ENCODE results near the gene CHCHD10.

CHCHD10 gene

DNA sequence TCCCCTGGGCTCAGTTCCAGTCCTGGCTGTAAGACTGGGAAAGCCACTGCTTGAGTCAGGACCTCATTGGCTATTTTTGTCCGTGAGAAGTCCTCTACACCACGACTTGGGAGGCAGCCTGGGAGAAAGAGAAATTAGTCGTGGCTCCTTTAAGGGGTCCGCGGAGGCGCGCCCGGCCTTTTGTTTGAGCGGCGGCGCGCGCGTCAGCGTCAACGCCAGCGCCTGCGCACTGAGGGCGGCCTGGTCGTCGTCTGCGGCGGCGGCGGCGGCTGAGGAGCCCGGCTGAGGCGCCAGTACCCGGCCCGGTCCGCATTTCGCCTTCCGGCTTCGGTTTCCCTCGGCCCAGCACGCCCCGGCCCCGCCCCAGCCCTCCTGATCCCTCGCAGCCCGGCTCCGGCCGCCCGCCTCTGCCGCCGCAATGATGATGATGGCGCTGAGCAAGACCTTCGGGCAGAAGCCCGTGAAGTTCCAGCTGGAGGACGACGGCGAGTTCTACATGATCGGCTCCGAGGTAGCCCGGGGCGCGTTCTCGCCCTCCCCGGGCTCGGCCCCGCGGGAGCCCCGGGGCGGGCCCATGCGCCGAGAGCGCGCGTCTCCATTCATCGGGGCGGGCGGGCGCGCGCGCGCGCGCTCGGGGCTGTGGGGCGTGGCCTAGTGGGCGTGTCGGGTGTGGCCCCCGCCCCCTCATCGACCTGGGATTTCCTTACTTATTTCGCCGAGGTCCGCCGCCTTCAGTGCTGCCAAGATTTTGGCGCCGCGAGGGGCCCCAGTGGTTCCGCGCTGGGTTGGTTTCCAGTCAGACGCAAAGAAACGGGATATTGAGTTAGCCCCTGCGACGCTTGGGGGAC, 19.2 kb upstream of the CHCHD10 start, which contains the start of gene SMARCB1:
TSS of gene SMARCB1 (plus strand) at position 215 of the 848 bp plus-strand sequence. CDS start at position 419, 204 bp downstream.
- DNase-seq: peak; percentile 94

GRCh38 chr22:23786261-23786710, 18.5 kb upstream of the CHCHD10 start:
- no peak for DNase-seq

- DNase-seq: no peak
Observed at GRCh38 chr22:23784215-23784732, 16.5 kb upstream of the CHCHD10 start.

DNA sequence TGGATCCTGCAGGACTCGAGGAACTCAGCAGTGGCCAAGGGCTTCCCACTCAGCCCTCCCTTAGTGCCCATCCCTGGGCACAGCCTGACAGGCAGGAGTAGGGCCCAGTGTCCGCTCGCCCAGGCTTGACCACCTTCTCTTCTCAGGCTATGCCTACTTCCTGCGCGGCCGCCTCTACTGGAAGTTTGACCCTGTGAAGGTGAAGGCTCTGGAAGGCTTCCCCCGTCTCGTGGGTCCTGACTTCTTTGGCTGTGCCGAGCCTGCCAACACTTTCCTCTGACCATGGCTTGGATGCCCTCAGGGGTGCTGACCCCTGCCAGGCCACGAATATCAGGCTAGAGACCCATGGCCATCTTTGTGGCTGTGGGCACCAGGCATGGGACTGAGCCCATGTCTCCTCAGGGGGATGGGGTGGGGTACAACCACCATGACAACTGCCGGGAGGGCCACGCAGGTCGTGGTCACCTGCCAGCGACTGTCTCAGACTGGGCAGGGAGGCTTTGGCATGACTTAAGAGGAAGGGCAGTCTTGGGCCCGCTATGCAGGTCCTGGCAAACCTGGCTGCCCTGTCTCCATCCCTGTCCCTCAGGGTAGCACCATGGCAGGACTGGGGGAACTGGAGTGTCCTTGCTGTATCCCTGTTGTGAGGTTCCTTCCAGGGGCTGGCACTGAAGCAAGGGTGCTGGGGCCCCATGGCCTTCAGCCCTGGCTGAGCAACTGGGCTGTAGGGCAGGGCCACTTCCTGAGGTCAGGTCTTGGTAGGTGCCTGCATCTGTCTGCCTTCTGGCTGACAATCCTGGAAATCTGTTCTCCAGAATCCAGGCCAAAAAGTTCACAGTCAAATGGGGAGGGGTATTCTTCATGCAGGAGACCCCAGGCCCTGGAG, 15.7 kb upstream of the CHCHD10 start:
- no peak for DNase-seq

GRCh38 chr22:23782703-23783102, 14.9 kb upstream of the CHCHD10 start:
- DNase-seq: no peak

GRCh38 chr22:23782252-23782651, 14.5 kb upstream of the CHCHD10 start:
- no peak for DNase-seq

GRCh38 chr22:23781511-23782183, 13.9 kb upstream of the CHCHD10 start:
- DNase-seq: no peak

GRCh38 chr22:23781065-23781464, 13.3 kb upstream of the CHCHD10 start:
- no peak for DNase-seq

- no peak for DNase-seq
Observed at GRCh38 chr22:23780146-23780748, 12.5 kb upstream of the CHCHD10 start.

- DNase-seq: no peak
Observed at GRCh38 chr22:23779731-23780130, 12.0 kb upstream of the CHCHD10 start.

- no peak for DNase-seq
Observed at GRCh38 chr22:23779083-23779482, 11.3 kb upstream of the CHCHD10 start.

GRCh38 chr22:23778577-23778900, 10.8 kb upstream of the CHCHD10 start:
- no peak for DNase-seq

DNA sequence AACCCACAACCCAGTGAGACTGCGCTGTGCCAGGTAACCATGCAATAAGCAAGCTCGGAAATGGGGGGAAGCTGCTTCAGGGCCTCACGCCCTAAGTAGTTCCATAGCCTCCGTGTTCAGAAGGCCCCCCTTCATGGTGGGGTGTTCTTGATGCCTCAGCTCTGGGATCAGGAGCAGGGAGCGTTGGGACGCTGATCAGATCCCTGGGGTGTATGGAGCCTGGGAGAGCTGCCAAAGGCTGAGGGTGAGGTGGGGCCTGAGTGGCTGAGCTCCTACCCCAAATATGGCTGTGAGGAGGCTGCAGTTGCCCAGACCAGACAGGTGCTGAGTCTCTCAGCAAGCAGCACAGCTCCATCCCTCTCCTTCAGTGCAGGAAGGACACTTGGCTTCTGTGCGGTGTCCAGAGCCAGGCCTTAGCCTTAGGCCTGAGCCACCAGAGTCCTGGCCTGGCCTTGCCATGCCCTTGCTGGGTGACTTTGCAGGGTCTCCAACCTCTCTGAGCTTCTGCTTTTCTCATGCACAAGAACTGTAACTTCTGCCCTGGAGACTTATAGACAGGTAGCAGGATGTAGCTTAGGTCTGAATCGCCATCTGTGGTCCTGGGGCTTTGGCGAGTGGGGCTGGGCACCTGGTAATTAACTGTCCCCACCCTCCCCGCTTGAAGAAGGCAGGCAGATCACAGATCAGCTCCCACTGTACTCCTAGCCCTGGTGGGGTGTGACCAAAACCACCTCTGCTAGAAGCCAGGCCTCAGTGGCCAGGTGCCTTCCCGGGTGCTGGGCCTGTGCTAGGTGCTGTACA, 10.2 kb upstream of the CHCHD10 start:
- DNase-seq: no peak

GRCh38 chr22:23775779-23776375, 8.1 kb upstream of the CHCHD10 start:
- DNase-seq: no peak

DNA sequence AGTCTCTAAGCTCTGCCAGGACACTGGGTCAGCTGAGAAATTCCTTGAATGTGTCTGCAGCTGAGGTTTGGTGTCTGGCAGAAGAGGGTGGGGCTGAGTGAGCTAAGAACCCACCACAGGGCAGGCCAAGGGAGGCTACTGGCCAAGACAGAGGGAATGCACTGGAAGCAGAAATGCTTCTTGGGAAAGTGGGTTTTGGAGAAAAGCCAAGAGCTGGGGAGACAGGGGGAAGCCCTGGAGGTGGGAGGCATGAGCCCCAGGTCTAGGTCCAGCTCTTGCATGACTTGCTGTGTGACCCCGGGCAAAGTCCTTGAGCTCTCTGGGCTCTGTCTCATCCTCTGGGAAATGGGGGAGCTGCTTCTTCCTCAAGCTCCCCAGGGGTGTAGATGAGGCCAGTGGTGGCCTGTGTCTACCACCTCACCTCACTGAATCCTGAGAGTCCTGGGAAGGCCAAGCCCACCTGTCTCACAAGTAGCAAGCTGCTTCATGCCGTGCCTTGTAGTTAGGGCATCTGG, 7.2 kb upstream of the CHCHD10 start:
- DNase-seq: no peak

GRCh38 chr22:23774114-23774921, 6.5 kb upstream of the CHCHD10 start:
- no peak for DNase-seq

- no peak for DNase-seq
Observed at GRCh38 chr22:23773483-23774113, 5.8 kb upstream of the CHCHD10 start.

GRCh38 chr22:23772649-23773473, 5.1 kb upstream of the CHCHD10 start, which contains the start of gene MMP11:
Gene MMP11 (plus strand): TSS chr22:23772849. CDS start chr22:23772871, 22 bp downstream.
- peak; percentile 65 for DNase-seq

GRCh38 chr22:23772315-23772648, 4.5 kb upstream of the CHCHD10 start:
- no peak for DNase-seq

Data from activated T-cell treated with anti-CD3 and anti-CD28 coated beads, Interleukin-2, amount 50 U/mL, for 1 hour (primary cell).